Endothelial cell of umbilical vein (primary cell): ENCODE measurements around the gene CTDSP1. TPM values are rescaled to one million over a fixed set of nuclear protein-coding genes. Genes with fewer than 3 reads are reported as not detected.

Experiments used
- BruUV-seq: library from RNA; stranded (reverse); fragments of 400-500 nt; replicated peaks from 2 replicates; lab custom pipeline; 2021; lab: Mats Ljungman, UMichigan
- CTCF ChIA-PET: fragments of 300-600, 350-600 bp; sonication (Branson Sonifier 250); formaldehyde crosslinking; loops from one replicate; lab custom pipeline; 2021; ENCODE audit warnings: antibody characterized with exemption, inconsistent platforms; lab: Charles Lee
- POLR2A ChIA-PET: fragments of 300-600, 350-600 bp; sonication (Branson Sonifier 250); formaldehyde crosslinking; loops from one replicate; lab custom pipeline; 2021; ENCODE audit warnings: antibody characterized with exemption, inconsistent platforms; lab: Charles Lee
- DNase-seq: peaks from one replicate; pipeline ENCODE4 v3.0.0-alpha.2; 2011; ENCODE audit warnings: low read depth, low spot score
- FAIRE-seq: peaks from 2 replicates; lab custom pipeline; 2011; peaks lifted over from hg19 to GRCh38; lab: Jason Lieb, UNC
- H2AFZ ChIP-seq: 2 replicates; pipeline ENCODE4 v1.6.0; 2012; ENCODE audit warnings: low read depth, low read length, control low read depth, inconsistent platforms
- H3K27ac ChIP-seq: 2 replicates; pipeline ENCODE4 v1.5.1; 2011; ENCODE audit warnings: low read depth, mild to moderate bottlenecking, control low read depth, low read length, moderate library complexity; ENCODE audit not compliant: insufficient read depth
- H3K27me3 ChIP-seq, 2 experiments: 2 replicates each; pipeline versions ENCODE4 v1.6.0 to v1.6.1; 2011; ENCODE audit warnings: low read length in 2 of 2, mixed read lengths in 1 of 2; ENCODE audit not compliant: control insufficient read depth in 2 of 2, insufficient read depth in 2 of 2
- H3K36me3 ChIP-seq, 2 experiments: 2 replicates in 1 of 2; 3 replicates in 1 of 2; pipeline ENCODE4 v1.5.1; 2011; ENCODE audit warnings: low read length in 2 of 2, mild to moderate bottlenecking in 1 of 2, moderate library complexity in 1 of 2; ENCODE audit not compliant: control insufficient read depth in 2 of 2, insufficient read depth in 2 of 2; ENCODE audit errors: extremely low read depth in 1 of 2
- H3K4me1 ChIP-seq: 3 replicates; pipeline ENCODE4 v1.5.1; 2011; ENCODE audit warnings: mild to moderate bottlenecking, low read length; ENCODE audit not compliant: control insufficient read depth, insufficient read depth; ENCODE audit errors: extremely low read depth
- H3K4me2 ChIP-seq: 2 replicates; pipeline ENCODE4 v1.6.1; 2011; ENCODE audit warnings: low read length, control low read depth, mixed read lengths; ENCODE audit not compliant: insufficient read depth
- H3K4me3 ChIP-seq, 3 experiments: fragments of 200-600 bp in 1 of 3; sonication (generic), shearing (Covaris generic) in 1 of 3; replicated peaks in 1 of 3; 2 replicates each; pipeline ENCODE4 v1.5.1; 2011 to 2016; ENCODE audit warnings: control low read depth in 3 of 3, low read length in 3 of 3, mild to moderate bottlenecking in 2 of 3, inconsistent platforms in 1 of 3, low read depth in 1 of 3, moderate library complexity in 1 of 3; ENCODE audit not compliant: insufficient read depth in 1 of 3
- H3K79me2 ChIP-seq: 2 replicates; pipeline ENCODE4 v1.6.0; 2012; ENCODE audit warnings: low read length, inconsistent platforms; ENCODE audit not compliant: control insufficient read depth, insufficient read depth
- H3K9ac ChIP-seq: replicated peaks from 2 replicates; pipeline ENCODE3; 2011; ENCODE audit warnings: low read length, control low read depth; ENCODE audit not compliant: insufficient read depth; ENCODE audit errors: extremely low read depth
- H3K9me1 ChIP-seq: replicated peaks from 3 replicates; pipeline ENCODE4 v1.6.0; 2011; ENCODE audit warnings: mild to moderate bottlenecking, low read length; ENCODE audit not compliant: control insufficient read depth, insufficient read depth; ENCODE audit errors: extremely low read depth
- H3K9me3 ChIP-seq: replicated peaks from 2 replicates; pipeline ENCODE4 v1.5.1; 2012; ENCODE audit warnings: low read length, inconsistent platforms; ENCODE audit not compliant: control insufficient read depth, insufficient read depth
- H4K20me1 ChIP-seq: replicated peaks from 2 replicates; pipeline ENCODE3; 2011; ENCODE audit warnings: mild to moderate bottlenecking, low read length; ENCODE audit not compliant: control insufficient read depth, insufficient read depth; ENCODE audit errors: extremely low read depth
- EZH2 ChIP-seq: IDR thresholded peaks from 2 replicates; pipeline ENCODE4 v1.6.1; 2012; ENCODE audit warnings: borderline replicate concordance, low read depth, mild to moderate bottlenecking, moderate library complexity, low read length, inconsistent platforms; ENCODE audit not compliant: severe bottlenecking
- FOS ChIP-seq: IDR thresholded peaks from 2 replicates; pipeline ENCODE4 v1.6.1; 2011; ENCODE audit warnings: mild to moderate bottlenecking, low read length, moderate library complexity, borderline replicate concordance; ENCODE audit not compliant: insufficient read depth
- GATA2 ChIP-seq: IDR thresholded peaks from 2 replicates; pipeline ENCODE4 v1.7.0; 2011; ENCODE audit warnings: low read depth, mild to moderate bottlenecking, moderate library complexity, mixed read lengths, low read length; ENCODE audit not compliant: insufficient read length, insufficient read depth
- JUN ChIP-seq: IDR thresholded peaks from 2 replicates; pipeline ENCODE4 v1.6.1; 2011; ENCODE audit warnings: borderline replicate concordance, low read depth; ENCODE audit not compliant: insufficient read length, insufficient read depth
- MAX ChIP-seq: IDR thresholded peaks from 2 replicates; pipeline ENCODE4 v1.6.1; 2011; ENCODE audit not compliant: insufficient read depth, insufficient read length
- MYC ChIP-seq: IDR thresholded peaks from one replicate; pipeline ENCODE4 v1.6.1; 2011; ENCODE audit warnings: mild to moderate bottlenecking, low read depth, low read length
- POLR2A ChIP-seq: IDR thresholded peaks from 2 replicates; pipeline ENCODE4 v1.6.1; 2012; ENCODE audit warnings: low read depth, mild to moderate bottlenecking, control low read depth, low read length
- POLR2AphosphoS5 ChIP-seq: IDR thresholded peaks from 2 replicates; pipeline ENCODE4 v1.6.1; 2012; ENCODE audit warnings: low read depth, mild to moderate bottlenecking, control low read depth, low read length, moderate library complexity; ENCODE audit not compliant: insufficient read depth
- dilution Hi-C: fragments of 300-500 bp; cut with MboI; formaldehyde crosslinking; loops from one replicate; pipeline ENCODE4 v1.15.0; 2019; ENCODE audit warnings: low sequenced_read_pairs; ENCODE audit not compliant: extremely low pct_ligation_motif_present
- intact Hi-C: fragments of 100-400 bp; cut with micrococcal nuclease; formaldehyde crosslinking; loops from one replicate; pipeline ENCODE4 v1.10.0; 2022
- polyA plus RNA-seq, 4 experiments: library from polyadenylated mRNA; depleted of rRNA in 3 of 4; stranded (reverse) in 3 of 4; unstranded in 1 of 4; fragments of >200 nt; gene quantifications; 2 replicates each; pipeline versions ENCODE4 v1.2.1 to v1.2.3, GENCODE V29; 2011 to 2012; ENCODE audit warnings: missing spikeins in 1 of 4
- total RNA-seq: library from RNA; stranded (reverse); gene quantifications from 2 replicates; pipeline ENCODE4 v1.2.3, GENCODE V29; 2021
- TF ChIP-seq, protein P1 (sequence below), 2 donors: IDR thresholded peaks; 1 replicate in 1 of 2; 2 replicates in 1 of 2; pipeline ENCODE4 v1.5.1; 2011; ENCODE audit warnings: low read length in 2 of 2, mild to moderate bottlenecking in 2 of 2, moderate library complexity in 2 of 2, control low read depth in 1 of 2, inconsistent platforms in 1 of 2, low read depth in 1 of 2; ENCODE audit not compliant: insufficient read depth in 1 of 2; ENCODE audit errors: extremely low read depth in 1 of 2

CTDSP1 gene
- total and polyA plus RNA-seq, 2 donors (not counting 3 experiments of a cell fraction or from before 2014, with no cell fraction given), result 86.1 to 112 TPM

DNA sequence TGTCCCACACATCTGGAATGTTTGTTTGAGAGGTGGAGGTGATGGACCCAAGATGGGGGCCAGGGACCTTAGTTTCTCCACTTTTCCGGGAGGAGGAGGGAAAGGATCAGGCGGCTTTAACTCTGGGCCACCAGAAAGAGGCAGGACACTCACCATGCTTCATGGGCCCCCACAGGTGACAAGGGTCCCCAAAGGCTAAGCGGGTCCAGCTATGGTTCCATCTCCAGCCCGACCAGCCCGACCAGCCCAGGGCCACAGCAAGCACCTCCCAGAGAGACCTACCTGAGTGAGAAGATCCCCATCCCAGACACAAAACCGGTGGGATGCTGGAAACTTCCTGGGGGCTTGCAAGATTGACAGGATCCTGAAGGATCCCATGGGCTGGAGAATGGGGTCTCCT is 16.9 kb upstream of the CTDSP1 start:
- FAIRE-seq (no peak), DNase-seq (no peak)
- dilution Hi-C loops (no loop called here), intact Hi-C loops (no loop called here)
- Histone ChIP-seq H2AFZ (no peak overlapping the region), H3K4me2 (no peak overlapping the region), H3K79me2 (no peaks in the 10 kb centered on the region), H3K4me3 (no peak overlapping the region), H3K9me3 (no peaks in the 10 kb centered on the region), H3K9me1 (no peaks in the 10 kb centered on the region), H3K36me3 (no peaks in the 10 kb centered on the region), H4K20me1 (no peaks in the 10 kb centered on the region), H3K27me3 (peaks cover under 1 to 7% of the 10 kb centered on the region in 2 experiments), H3K4me1 (peaks cover 3% of the 10 kb centered on the region), H3K27ac (no peak overlapping the region), H3K9ac (no peak overlapping the region)
- ChIA-PET POLR2A (no interaction called here), CTCF (interaction anchor here (3.1 kb wide), 1 partner anchor 14 kb away, joined by 13 read pairs; no protein-coding TSS in a partner anchor)
- TF ChIP-seq MYC (no peak), EZH2 (no peak), GATA2 (no peak), POLR2AphosphoS5 (no peak), POLR2A (no peak), FOS (no peak), JUN (no peak), MAX (no peak)
- TF ChIP-seq, protein P1, sequence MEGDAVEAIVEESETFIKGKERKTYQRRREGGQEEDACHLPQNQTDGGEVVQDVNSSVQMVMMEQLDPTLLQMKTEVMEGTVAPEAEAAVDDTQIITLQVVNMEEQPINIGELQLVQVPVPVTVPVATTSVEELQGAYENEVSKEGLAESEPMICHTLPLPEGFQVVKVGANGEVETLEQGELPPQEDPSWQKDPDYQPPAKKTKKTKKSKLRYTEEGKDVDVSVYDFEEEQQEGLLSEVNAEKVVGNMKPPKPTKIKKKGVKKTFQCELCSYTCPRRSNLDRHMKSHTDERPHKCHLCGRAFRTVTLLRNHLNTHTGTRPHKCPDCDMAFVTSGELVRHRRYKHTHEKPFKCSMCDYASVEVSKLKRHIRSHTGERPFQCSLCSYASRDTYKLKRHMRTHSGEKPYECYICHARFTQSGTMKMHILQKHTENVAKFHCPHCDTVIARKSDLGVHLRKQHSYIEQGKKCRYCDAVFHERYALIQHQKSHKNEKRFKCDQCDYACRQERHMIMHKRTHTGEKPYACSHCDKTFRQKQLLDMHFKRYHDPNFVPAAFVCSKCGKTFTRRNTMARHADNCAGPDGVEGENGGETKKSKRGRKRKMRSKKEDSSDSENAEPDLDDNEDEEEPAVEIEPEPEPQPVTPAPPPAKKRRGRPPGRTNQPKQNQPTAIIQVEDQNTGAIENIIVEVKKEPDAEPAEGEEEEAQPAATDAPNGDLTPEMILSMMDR (IDR thresholded peaks at IDR 0.05; ENCODE audit: extremely low read depth in 1 of 2, insufficient read depth in 1 of 2, low read depth in 1 of 2, low read length in 2 of 2), result no peak
- BruUV-seq, result no TSS peak
